ENCODE measurements around the gene COL4A2. TPM values are rescaled to one million over a fixed set of nuclear protein-coding genes. Genes with fewer than 3 reads are reported as not detected.

Gene COL4A2
- polyA plus RNA-seq, 1 experiment, result 886 TPM

GRCh38 chr13:110289661-110290060, 17.4 kb upstream of the COL4A2 start:
- Histone ChIP-seq H3K27me3 (ENCODE audit: control insufficient read depth, insufficient read depth, low read length) (no peaks in the 10 kb centered on the region), H3K4me3 (ENCODE audit: low read depth, low read length) (no peak overlapping the region), H3K36me3 (ENCODE audit: control insufficient read depth, insufficient read depth, low read length) (peaks cover 4% of the 10 kb centered on the region)
- ChIA-PET POLR2A (no interaction called here), CTCF (no interaction called here)
- no peak for TF ChIP-seq CTCF (IDR thresholded peaks at IDR 0.05; ENCODE audit: insufficient read depth, low read depth, low read length)
- no peak for DNase-seq (ENCODE audit: low read depth)

- H3K27me3 ChIP-seq (ENCODE audit: control insufficient read depth, insufficient read depth, low read length), result no peaks in the 10 kb centered on the region
- H3K36me3 ChIP-seq (ENCODE audit: control insufficient read depth, insufficient read depth, low read length), result peaks cover 4% of the 10 kb centered on the region
- H3K4me3 ChIP-seq (ENCODE audit: low read depth, low read length), result no peak overlapping the region
- CTCF ChIA-PET, result no interaction called here
- no peak for TF ChIP-seq CTCF (IDR thresholded peaks at IDR 0.05; ENCODE audit: insufficient read depth, low read depth, low read length)
- DNase-seq (ENCODE audit: low read depth), result no peak
- POLR2A ChIA-PET, result no interaction called here
Observed at GRCh38 chr13:110290153-110290552, 16.9 kb upstream of the COL4A2 start.

- no peak overlapping the region for H3K4me3 ChIP-seq (ENCODE audit: low read depth, low read length)
- DNase-seq (ENCODE audit: low read depth), result no peak
- H3K36me3 ChIP-seq (ENCODE audit: control insufficient read depth, insufficient read depth, low read length), result peaks cover 4% of the 10 kb centered on the region
- POLR2A ChIA-PET, result no interaction called here
- no peak for TF ChIP-seq CTCF (IDR thresholded peaks at IDR 0.05; ENCODE audit: insufficient read depth, low read depth, low read length)
- CTCF ChIA-PET, result interaction anchor here (1.4 kb wide), 1 partner anchor 43 kb away, joined by 3 read pairs; no protein-coding TSS in a partner anchor
- no peaks in the 10 kb centered on the region for H3K27me3 ChIP-seq (ENCODE audit: control insufficient read depth, insufficient read depth, low read length)
Observed at GRCh38 chr13:110290826-110291225, 16.3 kb upstream of the COL4A2 start.

- CTCF ChIA-PET, result interaction anchor here (1.4 kb wide), 2 partner anchors 43 to 69 kb away, joined by 3 to 4 read pairs; no protein-coding TSS in a partner anchor
- TF ChIP-seq CTCF (IDR thresholded peaks at IDR 0.05; ENCODE audit: insufficient read depth, low read depth, low read length), result no peak
- POLR2A ChIA-PET, result interaction anchor here (0.5 kb wide), 1 partner anchor 78 kb away, joined by 5 read pairs; no protein-coding TSS in a partner anchor
- no peak overlapping the region for H3K4me3 ChIP-seq (ENCODE audit: low read depth, low read length)
- H3K27me3 ChIP-seq (ENCODE audit: control insufficient read depth, insufficient read depth, low read length), result no peaks in the 10 kb centered on the region
- no peak for DNase-seq (ENCODE audit: low read depth)
- H3K36me3 ChIP-seq (ENCODE audit: control insufficient read depth, insufficient read depth, low read length), result peaks cover 3% of the 10 kb centered on the region
Observed at GRCh38 chr13:110291286-110291685, 15.8 kb upstream of the COL4A2 start.

- no peaks in the 10 kb centered on the region for H3K27me3 ChIP-seq (ENCODE audit: control insufficient read depth, insufficient read depth, low read length)
- H3K4me3 ChIP-seq (ENCODE audit: low read depth, low read length), result no peak overlapping the region
- DNase-seq (ENCODE audit: low read depth), result no peak
- ChIA-PET POLR2A (no interaction called here), CTCF (no interaction called here)
- TF ChIP-seq CTCF (IDR thresholded peaks at IDR 0.05; ENCODE audit: insufficient read depth, low read depth, low read length), result no peak
- peaks cover 3% of the 10 kb centered on the region for H3K36me3 ChIP-seq (ENCODE audit: control insufficient read depth, insufficient read depth, low read length)
Observed at GRCh38 chr13:110293037-110293436, 14.0 kb upstream of the COL4A2 start.
